Smooth muscle cell of the umbilical artery (primary cell): ENCODE data around the gene SH3PXD2B. TPM values are rescaled to one million over a fixed set of nuclear protein-coding genes. Genes with fewer than 3 reads are reported as not detected.

ENCODE experiments used
- total RNA-seq: library from RNA; depleted of rRNA; stranded (reverse); fragments of >200 nt; gene quantifications from 2 replicates; pipeline ENCODE4 v1.2.3, GENCODE V29; 2014

Gene SH3PXD2B
- total RNA-seq = 32.7 and 51.0 TPM in 2 replicates

DNA sequence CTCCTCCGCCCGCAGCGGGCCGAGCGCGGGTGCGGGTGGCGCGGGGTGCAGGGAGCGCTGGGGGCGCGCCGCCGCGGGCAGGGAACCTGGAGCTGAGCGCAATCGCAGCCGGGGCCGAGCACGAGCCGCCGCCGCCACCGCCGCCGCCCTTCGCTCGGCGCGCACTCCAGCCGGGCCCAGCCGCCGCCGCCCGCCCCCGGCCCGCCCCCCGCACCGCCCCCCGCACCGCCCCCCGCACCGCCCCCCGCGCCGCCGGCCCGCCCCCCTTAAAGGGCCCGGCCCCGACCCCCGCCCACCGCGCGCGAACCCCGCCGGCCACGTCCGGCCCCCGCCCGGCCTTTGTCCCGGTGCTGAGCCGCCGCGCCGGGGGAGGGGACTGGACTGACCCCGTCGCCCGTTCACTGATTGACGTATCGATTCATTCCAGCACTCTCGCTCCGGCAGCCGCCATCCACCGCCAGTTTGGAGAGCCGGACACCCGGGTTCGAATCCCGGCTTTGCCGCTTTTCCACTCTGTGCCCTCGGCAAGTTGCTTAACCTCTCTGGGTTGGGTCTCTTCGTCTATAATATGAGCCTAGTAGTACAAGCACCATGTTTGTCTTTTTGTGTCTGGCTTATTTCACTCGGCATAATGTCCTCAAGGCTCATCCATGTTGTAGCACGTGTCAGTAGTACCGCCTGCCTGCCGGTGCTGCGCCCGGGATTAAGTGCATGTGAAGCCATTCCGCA is at the start of gene SH3PXD2B:
Gene SH3PXD2B, minus strand, starts transcription at position 168 of the 729 bp plus-strand sequence. CDS start 173 bp downstream, outside the sequence.

DNA sequence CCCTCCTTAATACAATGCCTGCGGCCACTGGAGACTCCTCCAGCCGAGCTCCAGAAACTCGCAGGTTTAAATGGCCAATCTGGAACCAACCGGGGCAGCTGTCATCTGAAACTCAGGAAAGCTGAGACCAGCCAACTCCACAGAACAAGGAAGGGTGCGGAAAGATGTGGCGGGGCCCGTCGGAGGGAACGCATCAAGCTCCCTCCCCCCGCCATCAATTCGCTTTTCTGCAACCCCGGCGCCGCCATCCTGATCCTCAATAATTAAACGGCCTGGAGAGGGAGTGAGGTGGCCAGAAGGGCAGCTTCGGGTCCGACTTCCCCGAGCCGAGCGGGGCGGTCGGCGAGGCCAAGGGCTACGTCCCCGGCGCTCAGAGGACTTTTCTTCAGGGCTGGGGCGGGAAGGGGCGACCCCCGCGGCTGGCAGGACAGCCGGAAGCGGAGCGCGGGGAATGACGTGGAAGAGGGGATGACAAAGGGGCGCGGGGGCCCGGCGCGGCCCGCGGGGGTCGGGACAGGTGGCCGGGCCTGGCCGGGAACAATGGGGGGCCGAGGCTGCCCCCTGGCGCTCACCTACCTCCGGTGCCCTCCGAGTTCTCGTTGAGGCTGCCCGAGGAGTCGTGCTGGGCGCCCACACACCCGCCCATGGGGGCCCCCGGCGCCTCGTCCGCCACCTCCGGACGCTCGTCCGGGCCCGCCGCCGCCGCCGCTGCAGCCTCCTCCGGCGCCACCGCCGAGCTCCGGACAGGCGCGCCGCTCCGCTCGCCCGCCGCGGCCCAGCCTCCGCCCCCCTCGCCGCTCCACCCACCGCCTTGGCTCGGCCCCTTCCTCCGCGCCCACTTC is 171.1 kb downstream of the SH3PXD2B start, which contains the start of gene UBTD2:
Gene UBTD2, minus strand, starts transcription at position 745 of the 842 bp plus-strand sequence. Its CDS starts 99 bp downstream, at position 646.

Other genes with a start within 250 kb of the SH3PXD2B start
- gene UBTD2, start 170.8 kb downstream of the SH3PXD2B start, total RNA-seq = 20.2 and 23.8 TPM in 2 replicates
- 1.2 and 4.4 TPM in 2 replicates for gene NEURL1B, start 186.7 kb upstream of the SH3PXD2B start, total RNA-seq